ENCODE measurements around the gene BMP6. TPM values are rescaled to one million over a fixed set of nuclear protein-coding genes. Genes with fewer than 3 reads are reported as not detected.
"Not testable (repeated sequence)": the region's sequence is repeated elsewhere in the genome, so short reads cannot be mapped to it uniquely, and the experiment has no call there.

The BMP6 gene
- polyA plus RNA-seq, 4 donors = 0.22 to 2.0 (median 0.94) TPM

DNA sequence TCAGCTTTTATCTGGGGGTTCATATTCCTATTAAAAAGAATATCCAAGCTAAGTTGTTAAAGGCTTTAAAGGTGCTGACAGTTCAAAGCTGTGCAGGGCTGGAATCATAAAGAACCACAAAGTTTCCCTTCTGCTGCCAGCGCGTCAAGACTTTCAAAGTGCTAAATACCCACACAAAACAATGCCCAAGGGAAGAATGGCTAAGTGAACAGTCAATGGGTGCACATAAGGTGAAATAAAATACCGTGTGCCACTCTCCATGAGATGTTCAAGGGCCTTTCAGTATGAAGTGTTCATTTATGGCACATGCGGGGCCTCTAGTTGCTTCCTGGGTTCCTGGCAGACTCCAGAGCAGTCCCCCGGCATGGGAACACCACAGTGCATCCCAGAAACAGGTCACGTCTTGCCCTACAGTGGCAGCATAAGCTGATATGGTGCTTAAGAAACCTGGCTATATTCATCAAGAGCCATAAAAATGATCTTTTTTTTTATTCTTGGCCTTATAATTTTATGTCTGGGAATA, 170.6 kb downstream of the BMP6 start:
- H3K27me3 ChIP-seq (ENCODE audit: control insufficient read depth in 3 of 3, insufficient read depth in 3 of 3, low read length in 3 of 3) = no peaks in the 10 kb centered on the region
- H3K27ac ChIP-seq (ENCODE audit: low read depth in 1 of 3, low read length in 2 of 3) = peak overlapping the region in 1 of 3 donors; percentile 60
- FAIRE-seq = no peak
- no peak overlapping the region for H3K4me3 ChIP-seq (ENCODE audit: low read depth in 1 of 3, low read length in 3 of 3)
- 87 to 89% (median 89%) methylated on average over 6 of the region's 6 CpGs for WGBS, 3 donors
- DNase-seq = no peak
- peaks cover 0 to 13% (median under 1%) of the 10 kb centered on the region in 3 donors for H3K4me1 ChIP-seq (ENCODE audit: control insufficient read depth in 3 of 3, insufficient read depth in 2 of 3, low read depth in 1 of 3, low read length in 2 of 3)
- peaks cover 12 to 71% (median 15%) of the 10 kb centered on the region in 3 donors for H3K36me3 ChIP-seq (ENCODE audit: control insufficient read depth in 3 of 3, insufficient read depth in 2 of 3, low read depth in 1 of 3, low read length in 3 of 3)
- no peaks in the 10 kb centered on the region for H3K9me3 ChIP-seq (ENCODE audit: control insufficient read depth in 2 of 2, insufficient read depth in 1 of 2, low read depth in 1 of 2, low read length in 1 of 2)

- peaks cover 0 to 14% (median 2%) of the 10 kb centered on the region in 3 donors for H3K4me1 ChIP-seq (ENCODE audit: control insufficient read depth in 3 of 3, insufficient read depth in 2 of 3, low read depth in 1 of 3, low read length in 2 of 3)
- H3K4me3 ChIP-seq (ENCODE audit: low read depth in 1 of 3, low read length in 3 of 3) = no peak overlapping the region
- peaks cover 14 to 71% (median 18%) of the 10 kb centered on the region in 3 donors for H3K36me3 ChIP-seq (ENCODE audit: control insufficient read depth in 3 of 3, insufficient read depth in 2 of 3, low read depth in 1 of 3, low read length in 3 of 3)
- no peak for DNase-seq
- no peaks in the 10 kb centered on the region for H3K9me3 ChIP-seq (ENCODE audit: control insufficient read depth in 2 of 2, insufficient read depth in 1 of 2, low read depth in 1 of 2, low read length in 1 of 2)
- H3K27ac ChIP-seq (ENCODE audit: low read depth in 1 of 3, low read length in 2 of 3) = peak overlapping the region in 1 of 3 donors; percentile 14
- H3K27me3 ChIP-seq (ENCODE audit: control insufficient read depth in 3 of 3, insufficient read depth in 3 of 3, low read length in 3 of 3) = no peaks in the 10 kb centered on the region
- WGBS, 3 donors = 89 to 91% (median 89%) methylated on average over 9 of the region's 9 CpGs
- FAIRE-seq = no peak
Measured at GRCh38 chr6:7897461-7898192, 171.7 kb downstream of the BMP6 start.

- not testable (repeated sequence) for H3K27me3 ChIP-seq (ENCODE audit: control insufficient read depth in 3 of 3, insufficient read depth in 3 of 3, low read length in 3 of 3); DNase-seq; FAIRE-seq; H3K4me3 ChIP-seq (ENCODE audit: low read depth in 1 of 3, low read length in 3 of 3); H3K9me3 ChIP-seq (ENCODE audit: control insufficient read depth in 2 of 2, insufficient read depth in 1 of 2, low read depth in 1 of 2, low read length in 1 of 2)
- Histone ChIP-seq H3K36me3 (ENCODE audit: control insufficient read depth in 3 of 3, insufficient read depth in 2 of 3, low read depth in 1 of 3, low read length in 3 of 3) (peaks cover 11 to 70% (median 16%) of the 10 kb centered on the region in 3 donors), H3K4me1 (ENCODE audit: control insufficient read depth in 3 of 3, insufficient read depth in 2 of 3, low read depth in 1 of 3, low read length in 2 of 3) (peaks cover 0 to 14% (median 2%) of the 10 kb centered on the region in 3 donors), H3K27ac (ENCODE audit: low read depth in 1 of 3, low read length in 2 of 3) (peak overlapping the region in 1 of 3 donors; percentile 43)
- 79 to 86% (median 85%) methylated on average over 8 of the region's 8 CpGs for WGBS, 3 donors
Measured at GRCh38 chr6:7898193-7898586, 172.3 kb downstream of the BMP6 start.

- no peaks in the 10 kb centered on the region for H3K9me3 ChIP-seq (ENCODE audit: control insufficient read depth in 2 of 2, insufficient read depth in 1 of 2, low read depth in 1 of 2, low read length in 1 of 2)
- H3K4me1 ChIP-seq (ENCODE audit: control insufficient read depth in 3 of 3, insufficient read depth in 2 of 3, low read depth in 1 of 3, low read length in 2 of 3) = peaks cover 0 to 14% (median 2%) of the 10 kb centered on the region in 3 donors
- H3K27ac ChIP-seq (ENCODE audit: low read depth in 1 of 3, low read length in 2 of 3) = peak overlapping the region in 1 of 3 donors; percentile 18
- peak; percentile 55 to 66 for DNase-seq
- no peak for FAIRE-seq
- H3K36me3 ChIP-seq (ENCODE audit: control insufficient read depth in 3 of 3, insufficient read depth in 2 of 3, low read depth in 1 of 3, low read length in 3 of 3) = peaks cover 10 to 68% (median 15%) of the 10 kb centered on the region in 3 donors
- 37 to 61% (median 39%) methylated on average over 5 of the region's 5 CpGs for WGBS, 3 donors
- no peaks in the 10 kb centered on the region for H3K27me3 ChIP-seq (ENCODE audit: control insufficient read depth in 3 of 3, insufficient read depth in 3 of 3, low read length in 3 of 3)
- H3K4me3 ChIP-seq (ENCODE audit: low read depth in 1 of 3, low read length in 3 of 3) = no peak overlapping the region
Measured at GRCh38 chr6:7899101-7899888, 173.4 kb downstream of the BMP6 start.

DNA sequence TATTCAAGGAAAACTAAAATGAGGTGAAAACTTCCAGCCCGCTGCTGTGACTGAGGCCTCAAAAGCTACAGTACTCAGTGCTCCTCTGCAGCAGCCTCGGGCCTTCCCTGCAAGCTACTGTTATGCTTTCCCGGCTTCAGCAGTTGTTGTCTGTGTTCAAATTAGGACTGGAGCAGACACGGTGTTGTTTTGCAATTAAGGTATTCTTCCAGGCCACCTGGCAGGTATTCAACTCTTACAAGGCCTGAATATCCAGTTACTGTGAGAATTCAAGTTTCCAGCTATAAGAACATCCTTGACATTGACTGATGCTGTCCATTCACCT, 174.0 kb downstream of the BMP6 start:
- DNase-seq (no peak), FAIRE-seq (no peak)
- WGBS, 3 donors = 69 to 70% (median 69%) methylated on average over 4 of the region's 4 CpGs
- Histone ChIP-seq H3K4me3 (ENCODE audit: low read depth in 1 of 3, low read length in 3 of 3) (no peak overlapping the region), H3K4me1 (ENCODE audit: control insufficient read depth in 3 of 3, insufficient read depth in 2 of 3, low read depth in 1 of 3, low read length in 2 of 3) (peaks cover 0 to 14% (median 2%) of the 10 kb centered on the region in 3 donors), H3K36me3 (ENCODE audit: control insufficient read depth in 3 of 3, insufficient read depth in 2 of 3, low read depth in 1 of 3, low read length in 3 of 3) (peaks cover 10 to 70% (median 15%) of the 10 kb centered on the region in 3 donors), H3K27ac (ENCODE audit: low read depth in 1 of 3, low read length in 2 of 3) (no peak overlapping the region), H3K9me3 (ENCODE audit: control insufficient read depth in 2 of 2, insufficient read depth in 1 of 2, low read depth in 1 of 2, low read length in 1 of 2) (no peaks in the 10 kb centered on the region), H3K27me3 (ENCODE audit: control insufficient read depth in 3 of 3, insufficient read depth in 3 of 3, low read length in 3 of 3) (no peaks in the 10 kb centered on the region)

DNA sequence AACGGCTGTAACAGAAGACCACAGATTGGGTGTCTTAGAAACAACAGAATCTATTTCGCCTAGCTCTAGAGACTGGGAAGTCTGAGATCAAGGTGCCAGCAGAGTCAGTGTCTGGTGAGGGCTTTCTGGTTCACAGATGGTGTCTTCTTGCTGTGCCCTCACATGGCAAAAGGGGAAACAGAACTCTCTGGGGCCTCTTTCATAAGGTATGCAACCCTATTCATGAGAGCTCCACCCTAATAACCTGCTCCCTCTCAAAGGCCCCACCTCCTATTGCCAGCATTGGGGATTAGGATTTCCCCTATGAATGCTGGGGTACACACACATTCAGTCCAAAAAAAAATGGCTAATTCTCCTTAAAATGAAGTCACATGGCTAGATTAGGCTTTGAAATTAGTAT, 174.7 kb downstream of the BMP6 start:
- Histone ChIP-seq H3K9me3 (ENCODE audit: control insufficient read depth in 2 of 2, insufficient read depth in 1 of 2, low read depth in 1 of 2, low read length in 1 of 2) (no peaks in the 10 kb centered on the region), H3K4me3 (ENCODE audit: low read depth in 1 of 3, low read length in 3 of 3) (no peak overlapping the region), H3K36me3 (ENCODE audit: control insufficient read depth in 3 of 3, insufficient read depth in 2 of 3, low read depth in 1 of 3, low read length in 3 of 3) (peaks cover 10 to 64% (median 15%) of the 10 kb centered on the region in 3 donors), H3K4me1 (ENCODE audit: control insufficient read depth in 3 of 3, insufficient read depth in 2 of 3, low read depth in 1 of 3, low read length in 2 of 3) (peaks cover 0 to 14% (median 2%) of the 10 kb centered on the region in 3 donors), H3K27ac (ENCODE audit: low read depth in 1 of 3, low read length in 2 of 3) (peak overlapping the region in 1 of 3 donors; percentile 15), H3K27me3 (ENCODE audit: control insufficient read depth in 3 of 3, insufficient read depth in 3 of 3, low read length in 3 of 3) (no peaks in the 10 kb centered on the region)
- WGBS, 3 donors = 75 to 87% (median 86%) methylated on average over 2 of the region's 2 CpGs
- DNase-seq (no peak), FAIRE-seq (no peak)

GRCh38 chr6:7901056-7901455, 175.2 kb downstream of the BMP6 start:
- no peak overlapping the region for H3K4me3 ChIP-seq (ENCODE audit: low read depth in 1 of 3, low read length in 3 of 3)
- H3K36me3 ChIP-seq (ENCODE audit: control insufficient read depth in 3 of 3, insufficient read depth in 2 of 3, low read depth in 1 of 3, low read length in 3 of 3) = peaks cover 7 to 64% (median 15%) of the 10 kb centered on the region in 3 donors
- H3K27ac ChIP-seq (ENCODE audit: low read depth in 1 of 3, low read length in 2 of 3) = peak overlapping the region in 1 of 3 donors; percentile 15
- WGBS, 3 donors = 15 to 68% (median 35%) methylated on average over 9 of the region's 9 CpGs
- FAIRE-seq (no peak), DNase-seq (peak; percentile 17 to 83)
- H3K9me3 ChIP-seq (ENCODE audit: control insufficient read depth in 2 of 2, insufficient read depth in 1 of 2, low read depth in 1 of 2, low read length in 1 of 2) = no peaks in the 10 kb centered on the region
- H3K27me3 ChIP-seq (ENCODE audit: control insufficient read depth in 3 of 3, insufficient read depth in 3 of 3, low read length in 3 of 3) = no peaks in the 10 kb centered on the region
- peaks cover 0 to 14% (median 2%) of the 10 kb centered on the region in 3 donors for H3K4me1 ChIP-seq (ENCODE audit: control insufficient read depth in 3 of 3, insufficient read depth in 2 of 3, low read depth in 1 of 3, low read length in 2 of 3)

DNA sequence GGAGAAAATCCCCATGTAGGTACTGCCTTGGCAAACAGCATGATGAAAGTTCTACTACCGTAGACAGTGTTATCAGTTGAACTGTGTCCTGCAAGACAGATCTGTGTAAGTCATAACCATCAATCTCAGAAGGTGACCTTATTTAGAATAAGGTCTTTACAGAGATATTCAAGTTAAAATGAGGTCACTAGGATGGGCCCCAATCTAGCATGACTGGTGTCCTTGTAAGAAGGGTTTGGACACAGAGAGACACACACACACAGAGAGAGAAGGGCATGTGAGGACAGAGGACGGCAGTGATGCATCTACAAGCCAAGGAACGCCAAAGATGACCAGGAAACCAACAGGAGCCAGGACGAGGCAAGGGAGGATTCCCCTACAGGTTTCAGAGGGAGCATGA, 175.9 kb downstream of the BMP6 start:
- no peak for DNase-seq
- no peak overlapping the region for H3K4me3 ChIP-seq (ENCODE audit: low read depth in 1 of 3, low read length in 3 of 3)
- WGBS, 3 donors = 44 to 66% (median 57%) methylated on average over 4 of the region's 4 CpGs
- peaks cover 0 to 14% (median 2%) of the 10 kb centered on the region in 3 donors for H3K4me1 ChIP-seq (ENCODE audit: control insufficient read depth in 3 of 3, insufficient read depth in 2 of 3, low read depth in 1 of 3, low read length in 2 of 3)
- no peaks in the 10 kb centered on the region for H3K9me3 ChIP-seq (ENCODE audit: control insufficient read depth in 2 of 2, insufficient read depth in 1 of 2, low read depth in 1 of 2, low read length in 1 of 2)
- H3K27me3 ChIP-seq (ENCODE audit: control insufficient read depth in 3 of 3, insufficient read depth in 3 of 3, low read length in 3 of 3) = no peaks in the 10 kb centered on the region
- peaks cover 5 to 60% (median 13%) of the 10 kb centered on the region in 3 donors for H3K36me3 ChIP-seq (ENCODE audit: control insufficient read depth in 3 of 3, insufficient read depth in 2 of 3, low read depth in 1 of 3, low read length in 3 of 3)
- H3K27ac ChIP-seq (ENCODE audit: low read depth in 1 of 3, low read length in 2 of 3) = peak overlapping the region in 1 of 3 donors; percentile 61
- no peak for FAIRE-seq

Measured in small intestine (tissue), 7 donors.